MCF 10A (cell line): ENCODE measurements around the gene NTM. TPM values are rescaled to one million over a fixed set of nuclear protein-coding genes. Genes with fewer than 3 reads are reported as not detected.
"Not testable (repeated sequence)": the region's sequence is repeated elsewhere in the genome, so short reads cannot be mapped to it uniquely, and the experiment has no call there.

Experiments
- BruUV-seq: library from RNA; stranded (reverse); fragments of 400-500 nt; replicated peaks from 2 replicates; lab custom pipeline; 2021; lab: Mats Ljungman, UMichigan
- CTCF ChIA-PET: fragments of 300-600 bp; sonication (Branson Sonifier 250); formaldehyde crosslinking; extraction: SDS; loops from one replicate; lab custom pipeline; 2021; ENCODE audit warnings: antibody characterized with exemption, inconsistent platforms; lab: Yijun Ruan, JAX
- POLR2A ChIA-PET: fragments of 300-600, 350-650 bp; sonication (Branson Sonifier 250); formaldehyde crosslinking; extraction: SDS; loops from one replicate; lab custom pipeline; 2020; ENCODE audit warnings: antibody characterized with exemption, inconsistent platforms; lab: Yijun Ruan, JAX
- DNase-seq: peaks from one replicate; pipeline ENCODE4 v3.0.0-alpha.2; 2018; ENCODE audit not compliant: unreplicated experiment
- H3K27ac Mint-ChIP-seq: one replicate; pipeline ENCODE4 v1.8.0; 2022; ENCODE audit warnings: mild to moderate bottlenecking, low read depth, mixed read lengths; ENCODE audit not compliant: unreplicated experiment
- H3K27me3 Mint-ChIP-seq: one replicate; pipeline ENCODE4 v1.8.0; 2022; ENCODE audit warnings: mixed read lengths; ENCODE audit not compliant: insufficient read depth, unreplicated experiment
- H3K36me3 Mint-ChIP-seq: one replicate; pipeline ENCODE4 v1.8.0; 2022; ENCODE audit warnings: mild to moderate bottlenecking, moderate library complexity, mixed read lengths; ENCODE audit not compliant: insufficient read depth, unreplicated experiment
- H3K4me1 Mint-ChIP-seq: one replicate; pipeline ENCODE4 v1.8.0; 2022; ENCODE audit warnings: mixed read lengths; ENCODE audit not compliant: insufficient read depth, unreplicated experiment
- H3K4me3 Mint-ChIP-seq: one replicate; pipeline ENCODE4 v1.8.0; 2022; ENCODE audit warnings: mild to moderate bottlenecking, moderate library complexity, mixed read lengths; ENCODE audit not compliant: unreplicated experiment
- H3K9me3 Mint-ChIP-seq: one replicate; pipeline ENCODE4 v1.8.0; 2022; ENCODE audit warnings: mixed read lengths; ENCODE audit not compliant: unreplicated experiment
- CTCF ChIP-seq: fragments of 200-600 bp; IDR thresholded peaks from one replicate; pipeline ENCODE4 v1.8.0; 2022; ENCODE audit warnings: antibody characterized with exemption, mild to moderate bottlenecking; ENCODE audit not compliant: unreplicated experiment
- intact Hi-C: fragments of 100-400 bp; cut with micrococcal nuclease; formaldehyde crosslinking; loops from 2 replicates; pipeline ENCODE4 v1.14.1; 2022
- total RNA-seq: library from RNA; stranded (reverse); gene quantifications from 2 replicates; pipeline ENCODE4 v1.2.3, GENCODE V29; 2022

The NTM gene
- total RNA-seq, 1 experiment from 2014 or later: not detected

- Mint-ChIP-seq H3K4me1 (no peaks in the 10 kb centered on the region), H3K27me3 (no peaks in the 10 kb centered on the region), H3K36me3 (no peaks in the 10 kb centered on the region), H3K9me3 (peaks cover 54% of the 10 kb centered on the region), H3K4me3 (no peak overlapping the region), H3K27ac (no peak overlapping the region)
- intact Hi-C loops: no loop called here
- no peak for DNase-seq
- no TSS peak for BruUV-seq
- no peak for TF ChIP-seq CTCF
- POLR2A ChIA-PET: no interaction called here
- CTCF ChIA-PET: no interaction called here
These were observed 944.6 kb downstream of the NTM start for GRCh38 chr11:132314911-132315455.

- no peaks in the 10 kb centered on the region for H3K27me3 Mint-ChIP-seq
- no peaks in the 10 kb centered on the region for H3K4me1 Mint-ChIP-seq
- H3K9me3 Mint-ChIP-seq: peaks cover 49% of the 10 kb centered on the region
- intact Hi-C loops: no loop called here
- no TSS peak for BruUV-seq
- ChIA-PET CTCF (no interaction called here), POLR2A (no interaction called here)
- H3K4me3 Mint-ChIP-seq: no peak overlapping the region
- no peaks in the 10 kb centered on the region for H3K36me3 Mint-ChIP-seq
- no peak overlapping the region for H3K27ac Mint-ChIP-seq
- no peak for TF ChIP-seq CTCF
- DNase-seq: no peak
These were observed 945.3 kb downstream of the NTM start for GRCh38 chr11:132315696-132316095.

GRCh38 chr11:132318421-132319157, 948.2 kb downstream of the NTM start:
- TF ChIP-seq CTCF: no peak
- intact Hi-C loops: no loop called here
- Mint-ChIP-seq H3K27me3 (no peaks in the 10 kb centered on the region), H3K4me1 (no peaks in the 10 kb centered on the region), H3K27ac (no peak overlapping the region), H3K4me3 (no peak overlapping the region), H3K9me3 (peaks cover 44% of the 10 kb centered on the region), H3K36me3 (no peaks in the 10 kb centered on the region)
- no peak for DNase-seq
- CTCF ChIA-PET: no interaction called here
- no TSS peak for BruUV-seq
- POLR2A ChIA-PET: no interaction called here

- H3K27me3 Mint-ChIP-seq, POLR2A ChIA-PET, DNase-seq, intact Hi-C loops, H3K36me3 Mint-ChIP-seq, H3K27ac Mint-ChIP-seq, H3K4me3 Mint-ChIP-seq, H3K4me1 Mint-ChIP-seq, BruUV-seq: not testable (repeated sequence)
- CTCF ChIA-PET: interaction anchor here (0.6 kb wide), 1 partner anchor 106 kb away, joined by 4 read pairs; no protein-coding TSS in a partner anchor
- peaks cover 40% of the 10 kb centered on the region for H3K9me3 Mint-ChIP-seq
These were observed 949.0 kb downstream of the NTM start for GRCh38 chr11:132319419-132319818.
